Right ventricle myocardium inferior (tissue), 1 donor: ENCODE data around the gene OBSCN. TPM values are rescaled to one million over a fixed set of nuclear protein-coding genes. Genes with fewer than 3 reads are reported as not detected.

Experiments used
- ATAC-seq: fragments of 200-7000 bp; cut with Tn5 transposase; one replicate; pipeline ENCODE4 v1.9.1; 2020; ENCODE audit warnings: mild to moderate bottlenecking, moderate library complexity
- DNase-seq: peaks from one replicate; pipeline ENCODE4 v3.0.0; 2021; ENCODE audit errors: missing footprints
- intact Hi-C: fragments of 100-400 bp; cut with DNase I; formaldehyde crosslinking; loops from one replicate; pipeline ENCODE4 v1.11.0; 2022
- total RNA-seq: library from RNA; stranded (reverse); fragmentation: NEBNext Ultra II Directional; extraction: Animal tissue kit (Norgen Biotek cat#: 25700); gene quantifications from one replicate; pipeline ENCODE4 v1.2.1, GENCODE V29; 2021
- donor health status: DM: no; HTN: yes; CAD: no; lungs with severe emphysema.

Gene OBSCN
- total RNA-seq, 1 donor from 2014 or later: 275 TPM

DNA sequence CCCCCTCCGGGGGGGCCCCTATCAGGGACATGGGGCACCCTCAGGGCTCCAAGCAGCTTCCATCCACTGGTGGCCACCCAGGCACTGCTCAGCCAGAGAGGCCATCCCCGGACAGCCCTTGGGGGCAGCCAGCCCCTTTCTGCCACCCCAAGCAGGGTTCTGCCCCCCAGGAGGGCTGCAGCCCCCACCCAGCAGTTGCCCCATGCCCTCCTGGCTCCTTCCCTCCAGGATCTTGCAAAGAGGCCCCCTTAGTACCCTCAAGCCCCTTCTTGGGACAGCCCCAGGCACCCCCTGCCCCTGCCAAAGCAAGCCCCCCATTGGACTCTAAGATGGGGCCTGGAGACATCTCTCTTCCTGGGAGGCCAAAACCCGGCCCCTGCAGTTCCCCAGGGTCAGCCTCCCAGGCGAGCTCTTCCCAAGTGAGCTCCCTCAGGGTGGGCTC, 163.9 kb downstream of the OBSCN start:
- DNase-seq: no peak
- ATAC-seq: no peak
- intact Hi-C loops: loop anchor here (10.0 kb wide), 1 partner anchor 113 kb away; the partner anchor contains the start of gene RNF187

- ATAC-seq (no peak), DNase-seq (peak; percentile 65)
- intact Hi-C loops: loop anchor here (10.0 kb wide), 1 partner anchor 112 kb away; the partner anchor contains the start of gene RNF187
Measured at GRCh38 chr1:228372183-228373003, 164.5 kb downstream of the OBSCN start.

- ATAC-seq (no peak), DNase-seq (peak; percentile 45)
- intact Hi-C loops: loop anchor here (10.0 kb wide), 1 partner anchor 112 kb away; the partner anchor contains the start of gene RNF187
Measured at GRCh38 chr1:228373004-228373680, 165.3 kb downstream of the OBSCN start.

- intact Hi-C loops: loop anchor here (10.0 kb wide), 1 partner anchor 111 kb away; the partner anchor contains the start of gene RNF187
- ATAC-seq (no peak), DNase-seq (peak; percentile 62)
Measured at GRCh38 chr1:228373681-228374571, 166.1 kb downstream of the OBSCN start.

- peak; percentile 91 for DNase-seq
- ATAC-seq: peak; percentile 69
- intact Hi-C loops: loop anchor here (5.0 to 10.0 kb wide), 2 partner anchors 82 to 110 kb away; partner anchors contain the start of gene RNF187
Measured at GRCh38 chr1:228374711-228375577, 167.1 kb downstream of the OBSCN start.

DNA sequence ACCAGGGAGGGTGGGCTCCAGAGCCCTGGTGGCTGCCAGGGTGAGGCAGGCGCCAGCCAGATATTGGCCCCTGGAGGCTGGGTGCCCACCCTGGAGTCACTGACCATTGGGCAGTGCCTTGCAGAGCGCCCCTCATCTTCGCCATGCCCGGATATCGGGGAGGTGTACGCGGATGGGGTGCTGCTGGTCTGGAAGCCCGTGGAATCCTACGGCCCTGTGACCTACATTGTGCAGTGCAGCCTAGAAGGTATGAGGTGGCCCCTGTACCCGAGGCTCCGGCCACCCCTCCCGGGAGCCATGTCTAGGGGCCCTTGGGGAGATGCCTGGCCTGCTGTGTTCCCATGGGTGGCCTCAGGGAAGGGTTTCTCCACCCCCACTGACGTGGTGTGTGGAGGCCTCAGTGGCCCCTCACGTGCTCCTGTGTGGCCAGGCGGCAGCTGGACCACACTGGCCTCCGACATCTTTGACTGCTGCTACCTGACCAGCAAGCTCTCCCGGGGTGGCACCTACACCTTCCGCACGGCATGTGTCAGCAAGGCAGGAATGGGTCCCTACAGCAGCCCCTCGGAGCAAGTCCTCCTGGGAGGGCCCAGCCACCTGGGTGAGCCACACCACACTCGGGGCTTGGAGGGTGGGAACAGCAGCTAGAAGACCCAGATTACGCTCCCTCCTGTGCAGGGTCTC, 167.9 kb downstream of the OBSCN start:
- peak; percentile 67 for DNase-seq
- intact Hi-C loops: loop anchor here (5.0 to 10.0 kb wide), 2 partner anchors 82 to 109 kb away; partner anchors contain the start of gene RNF187
- no peak for ATAC-seq

DNA sequence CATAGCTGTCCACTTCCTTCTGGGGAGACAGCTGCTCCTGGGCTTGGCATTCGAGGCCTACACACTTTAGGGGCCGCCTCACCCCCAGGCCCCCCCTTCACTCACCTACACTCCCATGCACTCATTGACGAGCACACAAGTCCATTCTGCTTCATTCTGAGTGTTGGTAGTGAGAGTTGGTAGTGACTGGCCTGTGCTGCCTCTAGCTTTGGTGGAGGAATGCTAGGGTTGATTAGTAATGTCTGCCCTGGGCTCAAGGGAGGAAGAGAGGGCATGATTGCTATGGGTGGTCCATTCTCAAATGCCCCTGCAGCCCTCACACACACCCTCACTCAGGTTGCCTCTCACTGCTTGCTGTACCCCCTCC, 168.4 kb downstream of the OBSCN start:
- ATAC-seq: no peak
- no peak for DNase-seq
- intact Hi-C loops: loop anchor here (5.0 to 10.0 kb wide), 2 partner anchors 81 to 109 kb away; partner anchors contain the start of gene RNF187

DNA sequence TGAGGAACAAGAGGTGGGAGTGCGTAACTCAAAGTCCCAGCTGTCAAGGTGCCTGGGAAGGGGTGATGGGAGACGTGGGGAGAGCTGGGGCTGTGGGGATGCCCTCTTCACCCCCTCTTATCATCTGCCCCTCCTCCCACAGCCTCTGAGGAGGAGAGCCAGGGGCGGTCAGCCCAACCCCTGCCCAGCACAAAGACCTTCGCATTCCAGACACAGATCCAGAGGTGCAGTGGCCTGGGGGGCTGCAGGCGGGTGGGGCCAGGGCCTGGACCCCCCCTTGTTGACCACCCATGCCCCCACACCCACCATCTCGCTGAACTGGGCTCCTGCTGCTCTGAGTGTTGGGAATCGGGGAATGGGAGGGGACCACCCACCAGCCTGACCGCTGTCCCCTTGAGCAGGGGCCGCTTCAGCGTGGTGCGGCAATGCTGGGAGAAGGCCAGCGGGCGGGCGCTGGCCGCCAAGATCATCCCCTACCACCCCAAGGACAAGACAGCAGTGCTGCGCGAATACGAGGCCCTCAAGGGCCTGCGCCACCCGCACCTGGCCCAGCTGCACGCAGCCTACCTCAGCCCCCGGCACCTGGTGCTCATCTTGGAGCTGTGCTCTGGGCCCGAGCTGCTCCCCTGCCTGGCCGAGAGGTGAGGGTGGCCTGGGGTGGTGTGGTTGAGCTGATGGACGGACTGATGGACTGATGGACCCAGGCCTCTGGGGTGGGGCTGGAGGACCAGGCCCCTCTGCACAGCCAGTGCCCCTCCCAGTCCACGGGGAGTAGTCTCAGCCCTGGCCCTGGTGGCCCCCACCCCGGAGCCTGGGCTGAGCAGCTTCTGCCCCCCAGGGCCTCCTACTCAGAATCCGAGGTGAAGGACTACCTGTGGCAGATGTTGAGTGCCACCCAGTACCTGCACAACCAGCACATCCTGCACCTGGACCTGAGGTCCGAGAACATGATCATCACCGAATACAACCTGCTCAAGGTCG, 169.1 kb downstream of the OBSCN start:
- peak; percentile 57 for DNase-seq
- intact Hi-C loops: loop anchor here (5.0 to 10.0 kb wide), 2 partner anchors 80 to 108 kb away; partner anchors contain the start of gene RNF187
- ATAC-seq: no peak

DNA sequence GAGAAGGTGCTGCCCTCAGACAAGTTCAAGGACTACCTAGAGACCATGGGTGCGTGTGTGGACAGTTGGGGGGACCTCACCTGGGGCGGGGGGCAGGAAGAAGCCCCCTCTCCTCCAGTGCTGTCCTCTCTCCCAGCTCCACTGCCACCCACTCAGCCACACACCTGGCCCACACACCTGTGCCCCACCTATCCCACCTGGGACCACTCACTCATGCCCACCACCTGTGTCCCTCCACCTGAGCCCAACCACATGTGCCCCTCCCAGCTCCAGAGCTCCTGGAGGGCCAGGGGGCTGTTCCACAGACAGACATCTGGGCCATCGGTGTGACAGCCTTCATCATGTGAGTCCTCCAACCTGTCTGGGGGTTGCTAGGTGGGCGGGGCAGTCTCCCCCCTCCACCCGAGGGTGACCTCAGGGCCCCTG, 169.8 kb downstream of the OBSCN start:
- intact Hi-C loops: loop anchor here (5.0 to 10.0 kb wide), 2 partner anchors 80 to 107 kb away; partner anchors contain the start of gene RNF187
- ATAC-seq (no peak), DNase-seq (no peak)

DNA sequence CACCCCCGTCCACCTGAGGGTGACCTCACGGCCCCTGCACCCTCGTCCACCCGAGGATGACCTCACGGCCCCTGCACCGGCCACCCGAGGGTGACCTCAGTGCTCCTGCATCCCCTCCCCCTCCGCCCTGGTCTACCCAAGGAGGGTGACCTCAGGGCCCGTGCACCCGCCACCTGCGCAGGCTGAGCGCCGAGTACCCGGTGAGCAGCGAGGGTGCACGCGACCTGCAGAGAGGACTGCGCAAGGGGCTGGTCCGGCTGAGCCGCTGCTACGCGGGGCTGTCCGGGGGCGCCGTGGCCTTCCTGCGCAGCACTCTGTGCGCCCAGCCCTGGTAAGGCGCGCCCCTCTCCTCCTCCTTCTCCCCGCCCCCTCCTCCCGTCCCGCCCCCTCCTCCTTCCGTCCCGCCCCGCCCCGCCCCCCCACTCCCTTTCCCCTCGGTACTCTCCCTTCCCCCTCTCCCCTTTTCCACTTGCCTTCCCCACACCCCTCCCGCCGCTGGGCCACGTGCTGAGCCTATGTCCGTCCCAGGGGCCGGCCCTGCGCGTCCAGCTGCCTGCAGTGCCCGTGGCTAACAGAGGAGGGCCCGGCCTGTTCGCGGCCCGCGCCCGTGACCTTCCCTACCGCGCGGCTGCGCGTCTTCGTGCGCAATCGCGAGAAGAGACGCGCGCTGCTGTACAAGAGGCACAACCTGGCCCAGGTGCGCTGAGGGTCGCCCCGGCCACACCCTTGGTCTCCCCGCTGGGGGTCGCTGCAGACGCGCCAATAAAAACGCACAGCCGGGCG, 170.4 kb downstream of the OBSCN start:
- peak; percentile 88 for DNase-seq
- intact Hi-C loops: loop anchor here (5.0 to 10.0 kb wide), 2 partner anchors 79 to 107 kb away; partner anchors contain the start of gene RNF187
- peak; percentile 62 for ATAC-seq

GRCh38 chr1:228378873-228379460, 171.1 kb downstream of the OBSCN start:
- ATAC-seq: no peak
- DNase-seq: peak; percentile 72

DNA sequence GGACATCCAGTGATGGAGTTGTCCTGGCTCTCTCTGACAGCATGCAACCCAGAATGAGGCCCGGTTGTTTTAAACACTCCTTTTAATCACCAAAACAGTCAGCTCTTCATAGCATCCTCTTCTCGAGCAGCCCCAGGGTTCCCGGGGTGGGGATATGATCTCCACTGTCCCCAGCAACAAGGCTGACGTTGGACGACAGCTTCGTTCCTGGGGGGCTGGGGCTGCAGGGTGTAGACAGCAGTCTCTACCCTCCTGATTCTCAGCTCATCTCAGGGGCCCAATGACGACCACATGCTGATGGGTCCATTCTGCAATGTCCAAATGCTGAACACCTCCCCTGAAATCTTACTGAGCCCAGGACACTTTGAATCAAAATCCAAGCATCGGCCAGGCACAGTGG, 171.8 kb downstream of the OBSCN start:
- DNase-seq (peak; percentile 31), ATAC-seq (no peak)
- intact Hi-C loops: loop anchor here (5.0 to 10.0 kb wide), 2 partner anchors 78 to 105 kb away; partner anchors contain the start of gene RNF187

More at GRCh38 chr1:228378873-228379460, 171.1 kb downstream of the OBSCN start:
- intact Hi-C loops: loop anchor here (5.0 to 10.0 kb wide), 2 partner anchors 78 to 106 kb away; partner anchors contain the start of gene RNF187

GRCh38 chr1:228381356-228381755, 173.5 kb downstream of the OBSCN start:
- DNase-seq: no peak
- ATAC-seq: no peak
- intact Hi-C loops: no loop called here

DNA sequence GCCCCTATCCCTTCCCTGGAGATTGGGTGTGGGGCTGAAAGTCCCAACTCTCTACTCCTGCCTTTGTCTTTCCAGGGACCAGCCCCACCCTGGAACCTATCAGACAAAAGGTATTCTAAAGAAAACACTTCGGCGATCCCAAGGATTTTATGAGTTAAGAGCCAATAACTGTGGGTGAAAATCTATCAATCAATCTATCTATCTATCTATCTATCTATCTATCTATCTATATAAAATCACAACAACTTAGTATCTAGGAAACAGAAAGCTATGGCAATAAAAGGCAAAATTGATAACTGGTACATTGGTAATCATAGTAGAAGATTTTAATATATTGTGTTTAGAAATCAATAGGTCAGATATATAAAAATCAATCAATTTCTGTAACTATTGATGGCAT, 175.9 kb downstream of the OBSCN start:
- DNase-seq: no peak
- intact Hi-C loops: no loop called here
- no peak for ATAC-seq
